ENCODE measurements around the gene SCAMP2. TPM values are rescaled to one million over a fixed set of nuclear protein-coding genes. Genes with fewer than 3 reads are reported as not detected.

Gene SCAMP2
- total RNA-seq, 1 donor from 2014 or later = 39.3 TPM

DNA sequence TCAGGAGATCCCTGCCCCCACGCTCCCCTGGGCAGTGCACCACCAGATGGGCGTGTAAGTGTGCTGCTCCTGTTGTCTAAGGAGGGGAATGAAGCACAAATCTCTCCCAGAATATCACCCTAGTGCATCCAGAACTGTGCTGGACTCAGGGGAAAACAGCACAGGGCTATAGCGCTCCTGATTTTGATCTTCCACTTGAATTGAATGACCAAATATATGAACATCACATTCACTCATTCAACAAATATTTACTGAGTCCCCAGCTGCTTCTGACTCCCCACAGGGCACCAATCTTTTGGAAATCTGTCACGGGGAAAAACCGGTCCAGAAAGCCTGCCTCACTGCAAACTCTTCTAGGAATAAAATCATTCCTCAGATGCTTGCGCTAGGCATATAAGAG, 44.3 kb downstream of the SCAMP2 start:
- no peak for DNase-seq (ENCODE audit: low read depth)
- TF ChIP-seq, protein P1, sequence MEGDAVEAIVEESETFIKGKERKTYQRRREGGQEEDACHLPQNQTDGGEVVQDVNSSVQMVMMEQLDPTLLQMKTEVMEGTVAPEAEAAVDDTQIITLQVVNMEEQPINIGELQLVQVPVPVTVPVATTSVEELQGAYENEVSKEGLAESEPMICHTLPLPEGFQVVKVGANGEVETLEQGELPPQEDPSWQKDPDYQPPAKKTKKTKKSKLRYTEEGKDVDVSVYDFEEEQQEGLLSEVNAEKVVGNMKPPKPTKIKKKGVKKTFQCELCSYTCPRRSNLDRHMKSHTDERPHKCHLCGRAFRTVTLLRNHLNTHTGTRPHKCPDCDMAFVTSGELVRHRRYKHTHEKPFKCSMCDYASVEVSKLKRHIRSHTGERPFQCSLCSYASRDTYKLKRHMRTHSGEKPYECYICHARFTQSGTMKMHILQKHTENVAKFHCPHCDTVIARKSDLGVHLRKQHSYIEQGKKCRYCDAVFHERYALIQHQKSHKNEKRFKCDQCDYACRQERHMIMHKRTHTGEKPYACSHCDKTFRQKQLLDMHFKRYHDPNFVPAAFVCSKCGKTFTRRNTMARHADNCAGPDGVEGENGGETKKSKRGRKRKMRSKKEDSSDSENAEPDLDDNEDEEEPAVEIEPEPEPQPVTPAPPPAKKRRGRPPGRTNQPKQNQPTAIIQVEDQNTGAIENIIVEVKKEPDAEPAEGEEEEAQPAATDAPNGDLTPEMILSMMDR (conservative IDR thresholded peaks at IDR 0.05; ENCODE audit: low read depth, low read length) = no peak
- no peak overlapping the region for H3K4me3 ChIP-seq (ENCODE audit: low read depth, low read length)

DNA sequence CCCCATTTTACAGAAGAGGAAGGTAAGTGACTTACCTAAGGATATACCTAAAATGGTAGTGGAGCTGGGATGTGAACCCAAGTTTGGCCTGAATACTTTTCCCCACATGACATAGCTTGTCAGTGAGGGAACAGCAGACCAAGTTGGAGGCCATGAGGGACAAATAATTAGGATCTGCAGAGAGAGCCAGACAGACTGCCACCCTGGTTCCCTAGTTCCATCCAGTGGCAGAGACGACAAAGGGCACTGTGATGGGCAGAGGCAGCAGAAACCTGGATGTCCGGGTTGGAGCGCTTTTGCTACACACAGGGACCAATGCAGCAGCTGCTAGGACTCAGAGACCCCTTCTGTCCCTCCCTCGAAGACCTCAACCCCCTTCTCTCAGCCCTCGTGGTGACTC, 45.6 kb downstream of the SCAMP2 start:
- no peak overlapping the region for H3K4me3 ChIP-seq (ENCODE audit: low read depth, low read length)
- DNase-seq (ENCODE audit: low read depth) = no peak
- TF ChIP-seq, protein P1 (conservative IDR thresholded peaks at IDR 0.05; ENCODE audit: low read depth, low read length) = no peak

DNA sequence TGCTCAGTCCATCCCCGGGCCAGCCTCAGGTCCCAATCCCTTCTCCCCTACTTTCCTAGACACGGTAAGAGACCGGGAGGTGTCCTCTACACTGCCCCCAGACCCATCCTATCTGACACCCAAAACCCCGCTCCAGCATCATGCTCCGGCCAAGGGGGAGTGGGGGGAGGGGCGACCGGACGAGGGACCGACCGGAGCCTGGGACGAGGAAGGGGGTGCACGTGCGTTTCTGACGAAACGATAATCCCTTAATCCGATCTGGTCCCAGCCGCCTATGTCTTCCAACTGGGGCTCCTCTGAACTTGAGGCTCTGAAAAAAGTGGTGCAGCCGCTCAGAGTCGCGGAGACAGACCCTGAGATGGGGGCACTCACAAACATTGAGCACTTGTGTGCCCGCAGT, 46.2 kb downstream of the SCAMP2 start:
- H3K4me3 ChIP-seq (ENCODE audit: low read depth, low read length) = no peak overlapping the region
- no peak for DNase-seq (ENCODE audit: low read depth)
- TF ChIP-seq, protein P1 (conservative IDR thresholded peaks at IDR 0.05; ENCODE audit: low read depth, low read length) = no peak

- DNase-seq (ENCODE audit: low read depth) = no peak
- no peak within 1 kb of the TSS for H3K4me3 ChIP-seq (ENCODE audit: low read depth, low read length)
- TF ChIP-seq, protein P1 (conservative IDR thresholded peaks at IDR 0.05; ENCODE audit: low read depth, low read length) = no peak
These were observed 46.8 kb downstream of the SCAMP2 start, which contains the start of gene CPLX3 for GRCh38 chr15:74826364-74826819. TSS of gene CPLX3 (plus strand) at chr15:74826627. CDS start at chr15:74826704, 77 bp downstream.

DNA sequence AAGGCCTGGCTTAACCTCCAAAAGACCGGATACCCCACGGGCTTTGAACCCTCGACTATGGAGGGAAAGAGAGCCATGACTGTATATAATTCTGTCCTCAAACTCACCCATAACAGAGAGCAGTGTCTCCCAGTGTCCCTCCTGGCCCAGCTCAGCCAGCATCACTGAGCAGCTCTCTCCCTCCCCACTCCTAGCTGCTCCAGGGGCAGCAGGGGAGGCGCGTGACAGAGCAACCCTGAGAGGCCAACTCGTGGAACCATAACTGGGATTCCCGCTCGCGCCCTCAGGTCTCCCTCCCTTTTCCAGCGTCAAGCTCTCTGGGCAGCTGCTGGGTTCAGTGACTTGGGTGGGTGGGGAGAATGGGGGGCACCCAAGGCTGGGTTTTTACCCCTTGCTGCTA, 47.3 kb downstream of the SCAMP2 start:
- TF ChIP-seq, protein P1 (conservative IDR thresholded peaks at IDR 0.05; ENCODE audit: low read depth, low read length) = no peak
- DNase-seq (ENCODE audit: low read depth) = no peak
- H3K4me3 ChIP-seq (ENCODE audit: low read depth, low read length) = no peak overlapping the region

DNA sequence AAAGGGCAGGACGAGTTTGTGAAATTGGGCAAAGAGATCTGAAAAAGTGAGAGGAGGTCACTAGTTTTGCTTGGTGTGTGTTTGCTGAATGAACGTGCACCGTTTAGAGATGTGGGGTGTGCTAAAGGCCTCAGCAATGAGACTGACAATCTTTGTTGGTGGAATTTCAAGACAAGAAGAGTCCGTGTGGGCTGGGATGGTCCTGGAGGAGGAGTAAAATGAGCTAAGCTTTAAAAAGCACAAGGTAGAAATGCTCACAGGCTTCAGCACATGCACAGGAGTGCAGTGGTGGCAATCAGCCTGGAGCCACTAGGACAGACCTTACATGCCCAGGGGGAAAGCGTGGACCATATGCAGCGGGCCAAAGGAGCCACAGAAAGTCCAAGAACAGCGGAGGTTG, 48.2 kb downstream of the SCAMP2 start:
- DNase-seq (ENCODE audit: low read depth) = no peak
- TF ChIP-seq, protein P1 (conservative IDR thresholded peaks at IDR 0.05; ENCODE audit: low read depth, low read length) = no peak
- no peak overlapping the region for H3K4me3 ChIP-seq (ENCODE audit: low read depth, low read length)

DNA sequence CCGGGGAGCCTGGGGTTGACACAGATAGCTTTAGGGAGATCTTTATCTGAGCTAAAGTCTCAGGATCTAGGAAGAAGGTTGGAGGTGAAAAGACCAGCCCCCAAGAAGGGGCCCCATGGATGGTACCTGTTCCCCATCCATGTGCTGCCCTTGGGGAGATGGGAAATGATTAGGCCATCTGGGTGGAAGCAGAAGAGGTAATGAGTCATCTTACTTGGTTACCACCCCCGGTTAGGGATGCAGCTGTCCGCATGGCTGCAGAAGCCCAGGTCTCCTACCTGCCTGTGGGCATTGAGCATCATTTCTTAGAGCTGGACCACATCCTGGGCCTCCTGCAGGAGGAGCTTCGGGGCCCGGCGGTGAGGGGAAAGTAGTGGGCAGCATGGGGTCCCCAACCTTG, 49.8 kb downstream of the SCAMP2 start:
- TF ChIP-seq, protein P1 (conservative IDR thresholded peaks at IDR 0.05; ENCODE audit: low read depth, low read length) = no peak
- DNase-seq (ENCODE audit: low read depth) = no peak

More for the DNA sequence above, 49.8 kb downstream of the SCAMP2 start:
- H3K4me3 ChIP-seq (ENCODE audit: low read depth, low read length) = no peak overlapping the region

Data from epithelial cell of proximal tubule (primary cell).